Head of caudate nucleus (tissue), 42 donors: ENCODE results near the gene ITSN1.

Experiments used
- DNase-seq, 42 donors: peaks; one replicate each; pipeline versions ENCODE4 v3.0.0 to v3.0.0-alpha.2; 2020 to 2021; ENCODE audit warnings: mixed read lengths in 7 of 42
- intact Hi-C: fragments of 100-400 bp; cut with DNase I; formaldehyde crosslinking; loops from one replicate; pipeline ENCODE4 v1.15.0; 2022

Gene ITSN1

DNA sequence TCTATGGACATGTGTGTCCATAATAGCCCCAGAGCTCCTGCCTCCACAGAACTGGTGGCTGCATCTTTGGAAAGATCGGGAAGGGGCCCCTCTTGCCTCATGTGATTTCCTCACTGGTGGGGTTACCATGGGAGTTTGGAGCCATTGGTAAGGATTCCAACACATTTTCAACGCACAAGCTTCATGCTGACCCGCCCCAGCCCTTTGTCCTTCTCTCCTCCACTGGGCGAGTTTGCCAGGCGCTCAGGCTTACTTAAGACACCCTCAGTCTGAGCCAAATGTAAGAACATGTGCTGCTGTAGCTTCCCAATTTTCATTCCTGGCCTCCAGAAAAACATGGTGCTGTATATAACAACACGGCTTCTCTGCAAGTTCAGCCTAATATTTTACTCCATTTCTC is 200.9 kb downstream of the ITSN1 start:
- intact Hi-C loops = no loop called here
- peak in 1 of 42 donors; percentile 16 for DNase-seq

GRCh38 chr21:33844104-33844889 is 202.0 kb downstream of the ITSN1 start:
- intact Hi-C loops = no loop called here
- peak in 3 of 42 donors; percentile 9 to 57 (median 50) for DNase-seq

DNA sequence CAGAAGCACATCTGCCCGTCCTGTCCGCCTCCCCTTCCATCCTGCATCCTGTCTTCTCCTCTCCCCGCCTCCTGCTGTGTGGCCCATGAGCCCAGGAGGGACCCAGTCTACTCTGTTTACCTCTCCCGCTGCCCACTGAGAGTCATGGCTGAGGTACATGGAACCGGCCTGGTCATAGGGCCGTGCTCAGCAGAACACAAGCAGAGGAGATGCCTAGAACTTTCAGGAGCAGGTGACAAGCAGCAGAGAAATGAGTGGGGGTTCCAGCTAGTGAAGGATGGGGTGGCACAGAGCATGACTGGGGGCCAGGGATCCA is 202.5 kb downstream of the ITSN1 start:
- intact Hi-C loops = no loop called here
- no peak for DNase-seq

- no peak for DNase-seq
- intact Hi-C loops = no loop called here
Measured at GRCh38 chr21:33846141-33846540, 203.8 kb downstream of the ITSN1 start.

DNA sequence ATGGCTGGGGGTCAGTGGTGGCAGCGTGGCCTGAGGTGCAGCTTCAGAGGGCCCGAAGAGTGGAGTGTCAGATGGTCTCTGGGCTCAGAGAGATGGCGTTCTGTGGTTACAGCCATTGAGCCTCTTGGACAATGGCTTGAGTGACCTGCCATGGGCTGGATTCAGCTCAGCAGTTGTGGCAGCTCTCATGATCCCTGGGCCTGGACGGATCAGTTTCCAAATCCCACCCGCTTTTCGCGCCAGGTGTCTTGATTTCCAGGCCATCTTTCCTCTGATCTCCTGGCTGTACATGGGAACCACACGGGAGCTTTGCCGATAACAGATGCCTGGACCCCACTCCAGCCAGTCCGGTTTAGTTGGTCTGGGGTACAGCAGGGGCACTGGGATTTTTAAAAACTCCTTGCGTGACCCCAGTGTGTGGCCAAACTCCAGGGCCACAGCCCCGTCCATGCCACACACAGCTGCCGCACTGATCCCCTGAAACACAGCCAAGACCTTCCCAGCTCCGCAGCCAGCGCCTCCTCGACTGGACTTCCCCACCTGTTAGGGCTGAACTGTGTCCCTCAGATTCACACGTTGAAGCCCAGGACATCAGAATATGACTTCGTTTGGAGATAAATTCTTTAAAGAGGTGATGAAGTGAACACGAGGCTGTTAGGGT is 205.4 kb downstream of the ITSN1 start:
- intact Hi-C loops = no loop called here
- no peak for DNase-seq

- DNase-seq = peak in 39 of 42 donors; percentile 29 to 87 (median 64)
- intact Hi-C loops = no loop called here
Measured at GRCh38 chr21:33848249-33848953, 206.1 kb downstream of the ITSN1 start.

DNA sequence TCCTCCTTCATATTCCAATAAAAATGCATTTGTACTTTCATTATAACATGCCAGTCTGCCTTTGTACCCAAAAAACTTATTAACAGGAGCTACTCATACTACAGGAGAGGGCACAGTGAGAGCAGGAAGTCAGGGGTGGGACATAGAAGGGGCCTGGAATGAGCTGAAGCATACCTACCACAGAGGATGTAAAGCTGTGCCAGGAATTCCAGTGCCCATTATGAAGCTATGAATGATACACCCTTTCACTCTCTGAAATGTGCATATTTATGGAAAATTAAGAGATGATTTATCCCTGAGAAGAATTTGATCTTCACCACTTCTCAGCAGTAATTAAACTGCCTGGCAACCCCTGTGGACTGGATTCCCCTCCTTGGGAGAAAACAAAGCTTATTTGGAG is 207.5 kb downstream of the ITSN1 start:
- no peak for DNase-seq
- intact Hi-C loops = no loop called here

DNA sequence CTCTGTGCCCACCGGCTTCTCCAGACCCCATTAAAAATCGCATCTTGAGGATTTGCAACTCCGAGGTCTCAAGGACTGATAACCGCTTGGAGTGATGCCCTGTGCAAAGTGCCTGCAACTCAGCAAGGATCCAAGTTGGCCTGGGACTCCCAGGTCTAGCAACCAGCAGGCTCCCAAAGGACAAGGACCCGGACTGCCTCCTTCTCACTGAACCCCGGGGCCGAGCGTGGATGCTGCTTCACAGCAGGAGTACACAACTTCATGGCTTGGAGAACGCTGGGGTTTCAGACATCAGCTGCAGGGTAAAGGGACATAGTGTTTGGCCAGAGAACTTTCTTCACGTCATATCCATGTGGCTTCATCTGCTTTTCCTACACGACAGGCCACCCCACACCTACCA is 208.1 kb downstream of the ITSN1 start:
- intact Hi-C loops = no loop called here
- DNase-seq = no peak

- intact Hi-C loops = no loop called here
- no peak for DNase-seq
Measured at GRCh38 chr21:33850985-33851384, 208.7 kb downstream of the ITSN1 start.

GRCh38 chr21:33852485-33852884 is 210.2 kb downstream of the ITSN1 start:
- intact Hi-C loops = no loop called here
- DNase-seq = no peak

DNA sequence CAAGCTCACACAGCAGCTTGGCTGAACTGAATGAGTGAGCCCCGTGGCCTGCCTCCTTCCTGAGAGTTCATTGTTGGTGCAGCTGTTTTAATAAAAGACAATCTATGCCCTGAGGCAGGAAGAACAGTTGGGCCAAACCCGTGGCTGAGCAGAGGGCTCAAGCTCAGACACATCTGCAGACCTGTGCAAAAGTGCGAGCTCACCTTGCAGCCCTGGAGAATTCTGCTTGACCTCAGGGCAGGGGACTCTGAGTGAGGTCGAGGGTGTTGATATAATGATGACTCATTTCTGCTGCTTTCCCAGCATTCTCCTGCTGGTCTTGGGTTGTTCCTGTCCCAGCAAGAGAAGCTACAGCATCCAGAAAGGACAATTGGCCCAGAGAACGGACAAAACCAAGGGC is 212.3 kb downstream of the ITSN1 start:
- intact Hi-C loops = no loop called here
- DNase-seq = no peak

GRCh38 chr21:33855190-33855589 is 212.9 kb downstream of the ITSN1 start:
- no peak for DNase-seq
- intact Hi-C loops = no loop called here

DNA sequence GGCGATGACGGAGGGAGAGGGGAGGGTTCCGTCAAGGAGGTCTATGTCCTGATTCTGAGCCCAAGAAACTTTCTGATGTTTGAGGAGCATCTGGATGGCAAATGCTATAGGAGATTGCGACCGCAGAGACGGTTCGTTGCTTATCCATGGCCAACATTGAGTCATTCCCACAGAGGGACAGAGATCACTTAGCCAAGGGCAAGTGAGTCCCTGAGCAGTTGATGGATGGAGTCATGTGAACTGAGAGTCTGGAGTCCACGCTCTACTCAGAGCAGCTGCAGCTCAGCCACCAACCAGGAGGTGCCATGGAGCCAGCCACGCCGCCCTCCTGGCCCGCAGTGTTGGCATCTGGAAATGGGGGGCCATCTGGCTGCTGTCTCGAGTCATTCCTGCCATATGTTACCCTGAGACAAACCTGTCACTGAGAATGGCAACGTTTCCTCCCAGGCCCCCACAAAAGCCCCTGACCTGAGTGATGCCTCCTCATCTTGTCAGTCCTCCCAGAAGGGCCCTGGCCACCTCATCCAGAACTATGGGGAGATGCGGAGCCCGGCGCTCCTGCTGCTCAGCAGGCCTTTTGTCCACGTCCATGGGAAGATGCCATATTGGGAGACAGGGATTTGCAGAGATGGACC is 214.7 kb downstream of the ITSN1 start:
- intact Hi-C loops = no loop called here
- no peak for DNase-seq

- DNase-seq = no peak
- intact Hi-C loops = no loop called here
Measured at GRCh38 chr21:33857846-33858666, 215.8 kb downstream of the ITSN1 start.

DNA sequence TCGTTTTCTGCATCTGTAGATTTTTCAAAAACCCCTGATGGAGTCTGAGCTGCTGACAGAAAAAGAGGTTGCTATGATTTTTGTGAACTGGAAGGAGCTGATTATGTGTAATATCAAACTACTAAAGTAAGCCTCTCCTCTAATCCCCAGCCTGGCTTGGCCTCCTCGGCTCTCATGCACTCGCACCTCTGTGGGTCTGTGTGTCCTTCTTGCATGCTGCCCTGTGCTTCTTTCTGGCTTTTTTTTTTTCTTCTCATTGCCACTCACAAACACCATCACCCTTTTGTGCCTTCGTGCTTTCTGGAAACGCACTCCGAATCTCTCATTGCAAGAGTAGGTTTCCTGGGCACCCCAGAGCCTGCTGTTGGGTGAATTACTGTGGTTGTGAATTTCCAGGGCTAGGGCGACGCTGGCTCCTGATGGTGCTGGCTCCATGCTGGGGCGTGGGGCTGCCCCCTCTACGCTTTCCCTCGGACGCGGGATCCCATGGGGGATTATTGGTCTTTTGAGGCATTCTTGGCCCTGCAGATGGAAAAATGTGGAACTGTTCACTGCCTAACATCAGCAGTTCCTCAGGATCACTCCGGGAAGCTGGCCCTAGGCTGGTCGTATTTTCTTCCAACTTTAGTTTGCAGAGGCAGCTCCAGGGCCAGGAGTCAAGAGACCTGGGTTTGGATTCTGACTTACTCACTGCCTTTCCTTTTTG is 216.5 kb downstream of the ITSN1 start:
- DNase-seq = no peak

GRCh38 chr21:33859373-33860102 is 217.2 kb downstream of the ITSN1 start:
- DNase-seq = no peak
- intact Hi-C loops = no loop called here

More for the DNA sequence above, 216.5 kb downstream of the ITSN1 start:
- intact Hi-C loops = no loop called here

- intact Hi-C loops = no loop called here
- peak in 2 of 42 donors; percentile 22 to 26 for DNase-seq
Measured at GRCh38 chr21:33860332-33860879, 218.1 kb downstream of the ITSN1 start.
